GM12874 (cell line): ENCODE results near the gene COL13A1.
A peak's percentile ranks its signal among the peaks of the same experiment; 100 is the strongest.

Source experiments
- CTCF ChIP-seq: IDR thresholded peaks from 2 replicates; pipeline ENCODE4 v1.5.1; 2011; ENCODE audit warnings: low read depth, mild to moderate bottlenecking, control low read depth, low read length, moderate library complexity; ENCODE audit not compliant: insufficient read depth

Gene COL13A1

GRCh38 chr10:69957241-69957885 is 155.7 kb downstream of the COL13A1 start:
- TF ChIP-seq CTCF, result no peak

- TF ChIP-seq CTCF, result peak; percentile 86
Measured at GRCh38 chr10:69957886-69958555, 156.3 kb downstream of the COL13A1 start.

- TF ChIP-seq CTCF, result no peak
Measured at GRCh38 chr10:69958556-69958902, 156.8 kb downstream of the COL13A1 start.

- no peak for TF ChIP-seq CTCF
Measured at GRCh38 chr10:69959911-69960310, 158.2 kb downstream of the COL13A1 start.

GRCh38 chr10:69960606-69960987 is 158.9 kb downstream of the COL13A1 start:
- TF ChIP-seq CTCF, result no peak

- peak; percentile 51 for TF ChIP-seq CTCF
Measured at GRCh38 chr10:69960988-69961880, 159.5 kb downstream of the COL13A1 start.
